Transverse colon (tissue), 4 donors: ENCODE data around the gene EYA4. TPM values are rescaled to one million over a fixed set of nuclear protein-coding genes. Genes with fewer than 3 reads are reported as not detected.

Source experiments
- DNase-seq: peaks from one replicate; pipeline ENCODE4 v3.0.0-alpha.2; 2019
- H3K27ac ChIP-seq, 4 donors: fragments of 200-600 bp; sonication (generic); 2 replicates each; pipeline ENCODE4 v1.5.1; 2016 to 2018; ENCODE audit warnings: inconsistent platforms in 4 of 4
- H3K27me3 ChIP-seq: fragments of 200-600 bp; sonication (generic); 2 replicates; pipeline ENCODE4 v1.5.1; 2017; ENCODE audit warnings: inconsistent platforms
- H3K36me3 ChIP-seq, 4 donors: fragments of 200-600 bp; sonication (generic); 2 replicates each; pipeline ENCODE4 v1.5.1; 2017 to 2019; ENCODE audit warnings: inconsistent platforms in 4 of 4
- H3K4me1 ChIP-seq, 4 donors: fragments of 200-600 bp; sonication (generic); 2 replicates each; pipeline ENCODE4 v1.5.1; 2017 to 2020; ENCODE audit warnings: inconsistent platforms in 4 of 4
- H3K4me3 ChIP-seq, 4 donors: fragments of 200-600 bp; sonication (generic); 1 replicate in 1 of 4; 2 replicates in 3 of 4; pipeline versions ENCODE4 v1.5.1 to v1.6.1; 2017 to 2019; ENCODE audit warnings: inconsistent platforms in 4 of 4
- H3K9me3 ChIP-seq, 2 donors: fragments of 200-600 bp; sonication (generic); 2 replicates each; pipeline ENCODE4 v1.5.1; 2017 to 2019; ENCODE audit warnings: inconsistent platforms in 2 of 2
- EP300 ChIP-seq: sonication (generic); formaldehyde crosslinking; IDR thresholded peaks from one replicate; pipeline ENCODE4 v1.6.1; 2017; ENCODE audit warnings: antibody characterized with exemption, low read depth
- POLR2A ChIP-seq: fragments of 450-650 bp; IDR thresholded peaks from one replicate; pipeline ENCODE4 v1.6.1; 2016; ENCODE audit warnings: antibody characterized with exemption, mild to moderate bottlenecking, moderate library complexity
- POLR2AphosphoS5 ChIP-seq, 3 donors: sonication (generic); formaldehyde crosslinking; IDR thresholded peaks; one replicate each; pipeline ENCODE4 v1.6.1; 2016; ENCODE audit warnings: antibody characterized with exemption in 3 of 3
- WGBS, 2 donors: methylation state at CpG; one replicate each; pipeline ENCODE4 v1.1.5; 2018; ENCODE audit warnings: low coverage in 1 of 2; 5-methylcytosine and 5-hydroxymethylcytosine counted together
- in situ Hi-C, 4 donors: fragments of 200-750 bp; cut with MboI; loops; one replicate each; pipeline versions ENCODE4 v1.15.0 to v1.15.1; 2017; ENCODE audit warnings: low sequenced_read_pairs in 3 of 4, low pct_ligation_motif_present in 1 of 4, low pct_unique_long_range_greater_than_20kb in 1 of 4
- intact Hi-C: fragments of 100-400 bp; cut with DNase I; formaldehyde crosslinking; loops from one replicate; pipeline ENCODE4 v1.15.1; 2023; ENCODE audit warnings: low total_unique reads
- total RNA-seq, 4 donors: library from RNA; depleted of rRNA; stranded (reverse); fragments of >200 nt; gene quantifications; one replicate each; pipeline ENCODE4 v1.1.0, GENCODE V29; 2016
- TF ChIP-seq, protein P1 (sequence below), 5 experiments: fragments of 200-600 bp in 3 of 5; fragments of 450-650 bp in 2 of 5; sonication (generic) in 3 of 5; IDR thresholded peaks; 1 replicate in 2 of 5; 2 replicates in 3 of 5; pipeline ENCODE4 v1.5.1; 2016 to 2017; ENCODE audit warnings: antibody characterized with exemption in 5 of 5, inconsistent platforms in 3 of 5, mild to moderate bottlenecking in 2 of 5, moderate library complexity in 1 of 5

Gene EYA4
- total RNA-seq, 4 donors from 2014 or later = 0.27 to 0.64 TPM; not detected in 2

DNA sequence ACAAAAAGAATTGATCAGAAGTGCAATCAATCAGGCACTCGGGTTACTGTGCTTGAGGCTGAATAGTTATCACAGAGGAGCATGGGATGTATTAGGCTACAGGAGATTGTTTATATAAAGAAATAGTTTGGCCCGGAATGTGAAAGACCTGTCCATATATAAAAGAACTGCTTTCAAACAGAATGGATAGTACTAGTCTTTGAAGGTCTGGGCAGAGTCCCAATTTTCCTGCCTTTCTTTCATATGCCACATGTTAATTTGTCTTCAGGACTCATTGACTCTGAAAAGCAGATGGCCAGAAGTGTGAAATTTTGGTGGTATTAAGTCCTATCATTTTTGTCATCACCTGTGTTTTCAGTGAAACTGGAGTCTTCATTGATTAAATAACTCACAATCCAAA, 314.5 kb downstream of the EYA4 start:
- Histone ChIP-seq H3K4me1 (peaks cover 0 to 14% (median 0%) of the 10 kb centered on the region in 4 donors), H3K27ac (no peak overlapping the region), H3K9me3 (peaks cover 0 to 8% of the 10 kb centered on the region in 2 donors), H3K4me3 (no peak overlapping the region), H3K36me3 (no peaks in the 10 kb centered on the region), H3K27me3 (no peaks in the 10 kb centered on the region)
- WGBS, 2 donors = 55 to 68% methylated on average over 2 of the region's 2 CpGs
- in situ Hi-C loops = loop anchor here (25.0 kb wide), 3 partner anchors 357 to 532 kb away; partner anchors contain the start of gene SLC2A12 (in 1 of the 4)
- intact Hi-C loops = no loop called here
- DNase-seq = no peak
- TF ChIP-seq, protein P1, sequence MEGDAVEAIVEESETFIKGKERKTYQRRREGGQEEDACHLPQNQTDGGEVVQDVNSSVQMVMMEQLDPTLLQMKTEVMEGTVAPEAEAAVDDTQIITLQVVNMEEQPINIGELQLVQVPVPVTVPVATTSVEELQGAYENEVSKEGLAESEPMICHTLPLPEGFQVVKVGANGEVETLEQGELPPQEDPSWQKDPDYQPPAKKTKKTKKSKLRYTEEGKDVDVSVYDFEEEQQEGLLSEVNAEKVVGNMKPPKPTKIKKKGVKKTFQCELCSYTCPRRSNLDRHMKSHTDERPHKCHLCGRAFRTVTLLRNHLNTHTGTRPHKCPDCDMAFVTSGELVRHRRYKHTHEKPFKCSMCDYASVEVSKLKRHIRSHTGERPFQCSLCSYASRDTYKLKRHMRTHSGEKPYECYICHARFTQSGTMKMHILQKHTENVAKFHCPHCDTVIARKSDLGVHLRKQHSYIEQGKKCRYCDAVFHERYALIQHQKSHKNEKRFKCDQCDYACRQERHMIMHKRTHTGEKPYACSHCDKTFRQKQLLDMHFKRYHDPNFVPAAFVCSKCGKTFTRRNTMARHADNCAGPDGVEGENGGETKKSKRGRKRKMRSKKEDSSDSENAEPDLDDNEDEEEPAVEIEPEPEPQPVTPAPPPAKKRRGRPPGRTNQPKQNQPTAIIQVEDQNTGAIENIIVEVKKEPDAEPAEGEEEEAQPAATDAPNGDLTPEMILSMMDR (IDR thresholded peaks at IDR 0.05) = no peak
- no peak for TF ChIP-seq POLR2AphosphoS5 (IDR thresholded peaks at IDR 0.05)
- no peak for TF ChIP-seq POLR2A
- TF ChIP-seq EP300 = no peak

DNA sequence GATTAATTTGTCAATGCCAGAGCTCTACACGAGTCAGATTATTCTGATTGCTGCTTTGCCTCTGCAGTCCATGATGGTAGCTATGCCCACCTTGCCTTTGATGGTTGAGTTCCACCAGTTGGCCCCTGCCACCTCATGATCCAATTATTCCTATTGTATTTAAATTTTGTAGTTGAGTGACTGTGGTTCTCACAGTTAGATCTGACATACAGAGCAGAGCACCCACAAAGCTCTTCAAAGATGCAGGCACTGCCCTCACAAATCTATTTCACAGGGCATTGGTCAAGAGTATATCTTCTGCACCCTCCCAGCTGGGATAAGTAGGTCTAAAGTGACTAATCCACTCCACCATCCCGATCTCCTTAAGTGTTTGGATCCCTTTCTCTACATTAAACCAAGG, 318.8 kb downstream of the EYA4 start:
- DNase-seq = no peak
- intact Hi-C loops = no loop called here
- 72 to 91% methylated on average over 2 of the region's 2 CpGs for WGBS, 2 donors
- H3K4me1 ChIP-seq = no peaks in the 10 kb centered on the region
- TF ChIP-seq POLR2AphosphoS5 (IDR thresholded peaks at IDR 0.05) = no peak
- no peak for TF ChIP-seq EP300
- no peak for TF ChIP-seq POLR2A
- TF ChIP-seq, protein P1 (IDR thresholded peaks at IDR 0.05) = no peak
- H3K27me3 ChIP-seq = no peaks in the 10 kb centered on the region
- no peak overlapping the region for H3K4me3 ChIP-seq
- in situ Hi-C loops = loop anchor here (10.0 to 25.0 kb wide), 4 partner anchors 352 to 527 kb away; partner anchors contain the start of gene SLC2A12 (in 1 of the 4)
- H3K9me3 ChIP-seq = peaks cover 0 to 8% of the 10 kb centered on the region in 2 donors
- no peak overlapping the region for H3K27ac ChIP-seq
- no peaks in the 10 kb centered on the region for H3K36me3 ChIP-seq

DNA sequence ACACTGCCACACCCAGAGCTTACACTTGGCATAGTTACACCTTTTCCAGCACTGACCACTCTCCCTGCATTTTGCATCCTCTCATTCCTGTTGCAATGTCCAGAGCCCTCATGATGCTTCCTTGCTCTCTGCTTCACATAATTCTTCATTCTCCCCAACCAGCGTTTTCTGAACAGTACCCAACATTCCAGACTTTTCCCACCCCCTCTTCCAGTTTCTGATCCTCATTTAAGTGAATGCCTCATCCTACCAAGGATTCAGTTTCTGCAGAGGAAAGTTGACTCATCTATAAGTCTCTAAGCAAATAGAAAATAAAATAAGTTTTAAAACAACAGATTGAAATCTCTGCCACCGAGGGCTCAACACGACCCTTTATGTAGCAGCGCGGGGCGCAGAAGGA, 326.5 kb downstream of the EYA4 start:
- no peaks in the 10 kb centered on the region for H3K36me3 ChIP-seq
- in situ Hi-C loops (loop anchor here (10.0 to 25.0 kb wide), 4 partner anchors 345 to 520 kb away; partner anchors contain the start of gene SLC2A12 (in 1 of the 4)), intact Hi-C loops (loop anchor here (2.0 kb wide), 1 partner anchor 349 kb away; no protein-coding TSS in a partner anchor)
- WGBS, 2 donors = 71 to 79% methylated on average over 6 of the region's 6 CpGs
- no peak for TF ChIP-seq POLR2A
- TF ChIP-seq, protein P1 (IDR thresholded peaks at IDR 0.05) = no peak
- H3K9me3 ChIP-seq = no peaks in the 10 kb centered on the region
- peaks cover 5% of the 10 kb centered on the region for H3K27me3 ChIP-seq
- H3K4me1 ChIP-seq = peaks cover 0 to 6% (median 0%) of the 10 kb centered on the region in 4 donors
- no peak overlapping the region for H3K27ac ChIP-seq
- no peak for DNase-seq
- H3K4me3 ChIP-seq = no peak overlapping the region

DNA sequence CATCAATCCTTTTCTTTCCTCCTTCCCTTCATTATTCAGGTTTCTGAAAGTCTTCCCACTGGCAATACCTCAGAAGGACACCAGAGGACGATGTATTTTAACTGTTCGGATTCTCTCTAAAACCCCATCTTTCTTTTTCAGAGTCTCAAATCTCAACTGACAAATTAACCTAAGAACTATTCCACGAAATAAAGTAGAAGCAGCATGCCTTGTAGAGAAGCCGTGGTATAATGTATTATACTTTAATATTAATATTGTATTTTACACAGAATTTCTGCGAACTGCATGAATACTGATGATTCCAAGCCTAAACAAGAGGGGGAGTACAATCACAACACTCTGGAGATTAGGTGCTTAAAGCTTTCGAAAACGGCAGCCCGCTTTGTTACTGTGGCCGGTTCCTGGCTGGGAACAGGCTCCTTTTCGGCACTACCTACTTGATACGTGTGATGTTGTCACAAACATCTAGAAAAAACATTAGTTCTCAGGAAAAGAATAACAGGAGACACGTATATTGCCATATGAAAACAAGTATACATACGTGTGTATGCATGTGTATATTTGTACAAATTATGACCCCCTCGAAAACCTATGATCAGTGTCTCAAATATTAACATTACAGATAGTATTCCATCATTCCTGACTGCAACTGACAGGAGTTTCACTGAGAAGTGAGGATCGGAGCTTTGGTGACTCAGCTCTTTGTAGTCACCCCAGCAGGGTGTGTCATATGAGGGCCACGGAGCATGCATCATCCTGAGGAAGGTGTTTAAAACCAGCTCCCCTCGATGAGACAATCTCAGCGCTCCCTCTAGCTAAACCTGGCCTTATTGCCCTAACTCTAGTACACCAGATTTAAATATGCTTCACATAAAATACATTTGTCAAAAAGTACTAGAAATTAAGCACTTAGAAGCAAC, 328.1 kb downstream of the EYA4 start:
- Histone ChIP-seq H3K27ac (peak overlapping the region in 3 of 4 donors; percentile 38 to 61 (median 46)), H3K4me3 (peak overlapping the region in 3 of 4 donors; percentile 1 to 37 (median 8)), H3K9me3 (no peaks in the 10 kb centered on the region), H3K4me1 (peaks cover 0 to 6% (median 0%) of the 10 kb centered on the region in 4 donors), H3K36me3 (no peaks in the 10 kb centered on the region), H3K27me3 (peaks cover 5% of the 10 kb centered on the region)
- in situ Hi-C loops (loop anchor here (10.0 to 25.0 kb wide), 4 partner anchors 343 to 518 kb away; partner anchors contain the start of gene SLC2A12 (in 1 of the 4)), intact Hi-C loops (loop anchor here (2.0 kb wide), 1 partner anchor 348 kb away; no protein-coding TSS in a partner anchor)
- DNase-seq = peak; percentile 14
- TF ChIP-seq, protein P1 (IDR thresholded peaks at IDR 0.05) = peak; percentile 69 to 92 (median 81)
- TF ChIP-seq POLR2A = no peak
- 10% methylated on average over 11 to 18 of the region's 18 CpGs for WGBS, 2 donors
